GM12872 (cell line): Measurements from ENCODE around the gene TXNRD3.

Source experiments
- CTCF ChIP-seq: IDR thresholded peaks from 3 replicates; pipeline ENCODE4 v1.5.1; 2011; ENCODE audit warnings: low read depth, mild to moderate bottlenecking, low read length, moderate library complexity; ENCODE audit not compliant: insufficient read depth

TXNRD3 gene

DNA sequence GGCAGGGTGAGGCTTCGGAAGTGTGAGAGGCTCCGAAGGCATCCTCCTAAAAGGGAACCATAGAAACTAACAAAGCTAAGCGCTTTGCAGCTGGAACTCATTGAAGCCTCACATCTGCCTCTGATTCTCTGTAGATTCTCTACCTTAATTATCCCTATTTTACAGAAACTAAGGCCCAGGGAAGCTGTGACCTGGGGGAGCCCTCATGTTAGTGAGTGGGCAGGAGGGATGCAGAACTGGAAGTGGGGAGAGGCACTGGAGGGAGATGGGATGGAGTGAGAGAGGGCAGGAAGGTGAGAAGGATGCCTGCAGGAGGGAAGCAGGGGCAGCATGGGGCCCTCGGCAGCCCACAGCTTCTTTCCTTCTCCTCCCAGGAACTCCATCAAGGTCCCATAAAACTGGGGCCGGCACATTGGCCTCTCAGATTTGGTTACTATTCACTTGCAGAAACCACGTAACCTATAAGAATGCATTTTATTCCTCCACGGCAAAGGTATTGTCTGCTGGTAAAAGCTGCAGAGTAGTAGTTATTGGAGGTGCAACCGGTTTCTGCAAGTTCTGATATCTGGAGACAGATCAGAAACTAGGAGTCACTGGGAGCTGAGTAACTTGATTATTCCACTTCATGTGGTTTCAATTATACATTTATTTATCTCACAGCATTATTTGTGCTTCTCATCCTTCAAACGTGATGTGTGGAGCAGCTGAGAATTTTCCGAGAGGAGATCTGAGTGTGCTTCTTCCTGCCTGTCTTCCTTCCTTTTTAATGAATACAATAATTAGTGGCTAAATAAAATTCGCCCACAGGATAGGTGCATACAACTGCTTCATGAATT is 25.1 kb upstream of the TXNRD3 start:
- TF ChIP-seq CTCF: no peak

- peak; percentile 94 for TF ChIP-seq CTCF
These were observed 24.4 kb upstream of the TXNRD3 start for GRCh38 chr3:126679318-126679751.

- TF ChIP-seq CTCF: no peak
These were observed 23.9 kb upstream of the TXNRD3 start for GRCh38 chr3:126678693-126679317.

GRCh38 chr3:126677862-126678503 is 23.1 kb upstream of the TXNRD3 start:
- TF ChIP-seq CTCF: no peak

GRCh38 chr3:126676919-126677705 is 22.2 kb upstream of the TXNRD3 start:
- TF ChIP-seq CTCF: no peak

DNA sequence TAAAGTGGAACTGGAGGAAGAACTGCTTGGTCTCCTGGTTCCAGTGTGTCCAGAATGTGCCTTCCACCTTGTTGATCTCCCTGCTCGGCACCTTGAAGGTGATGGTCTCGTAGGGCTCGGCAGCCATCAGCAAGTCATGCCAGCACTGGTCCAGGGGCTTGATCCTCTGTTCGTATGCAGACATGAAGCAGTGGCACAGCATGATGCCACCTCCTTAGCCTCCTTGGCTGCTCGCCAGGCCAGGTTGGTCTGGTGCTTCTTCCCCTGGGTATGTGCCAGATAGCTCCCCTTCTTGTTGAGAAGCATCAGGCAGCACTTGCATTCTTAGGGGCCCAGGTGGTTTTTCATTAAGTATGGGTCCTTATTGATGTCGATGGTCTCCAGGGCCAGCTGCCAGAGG is 17.8 kb upstream of the TXNRD3 start:
- TF ChIP-seq CTCF: no peak

- TF ChIP-seq CTCF: no peak
These were observed 17.4 kb upstream of the TXNRD3 start for GRCh38 chr3:126672340-126672739.
